ENCODE data around the gene TCHH.
"Not testable (repeated sequence)": the region's sequence is repeated elsewhere in the genome, so short reads cannot be mapped to it uniquely, and the experiment has no call there.

TCHH gene

GRCh38 chr1:152086760-152087159, 28.5 kb downstream of the TCHH start:
- TF ChIP-seq CTCF (IDR thresholded peaks at IDR 0.05; ENCODE audit: low read depth, low read length), result no peak
- no peak for TF ChIP-seq EZH2phosphoT487 (IDR thresholded peaks at IDR 0.05; ENCODE audit: low read depth)
- Histone ChIP-seq H3K27me3 (ENCODE audit: low read depth, low read length) (peaks cover 72% of the 10 kb centered on the region), H3K4me2 (ENCODE audit: low read length) (no peak overlapping the region), H4K20me1 (ENCODE audit: insufficient read depth, low read length) (no peaks in the 10 kb centered on the region), H3K9me3 (ENCODE audit: insufficient read depth, low read length) (no peaks in the 10 kb centered on the region), H3K27ac (ENCODE audit: low read length) (no peak overlapping the region), H2AFZ (ENCODE audit: low read depth, low read length) (no peak overlapping the region), H3K79me2 (ENCODE audit: low read length) (no peaks in the 10 kb centered on the region), H3K4me1 (ENCODE audit: low read length) (no peaks in the 10 kb centered on the region), H3K9ac (ENCODE audit: low read length) (no peak overlapping the region), H3K36me3 (replicated peaks; ENCODE audit: low read depth, low read length) (no peaks in the 10 kb centered on the region), H3K4me3 (ENCODE audit: low read length) (no peak overlapping the region)

- H3K4me3 ChIP-seq (ENCODE audit: low read length), result no peak overlapping the region
- H4K20me1 ChIP-seq (ENCODE audit: insufficient read depth, low read length), result no peaks in the 10 kb centered on the region
- H3K4me2 ChIP-seq (ENCODE audit: low read length), result no peak overlapping the region
- TF ChIP-seq EZH2phosphoT487 (IDR thresholded peaks at IDR 0.05; ENCODE audit: low read depth), result no peak
- no peak for TF ChIP-seq CTCF (IDR thresholded peaks at IDR 0.05; ENCODE audit: low read depth, low read length)
- H3K27ac ChIP-seq (ENCODE audit: low read length), result no peak overlapping the region
- H3K27me3 ChIP-seq (ENCODE audit: low read depth, low read length), result peaks cover 56% of the 10 kb centered on the region
- no peak overlapping the region for H2AFZ ChIP-seq (ENCODE audit: low read depth, low read length)
- H3K36me3 ChIP-seq (replicated peaks; ENCODE audit: low read depth, low read length), result no peaks in the 10 kb centered on the region
- no peaks in the 10 kb centered on the region for H3K9me3 ChIP-seq (ENCODE audit: insufficient read depth, low read length)
- no peaks in the 10 kb centered on the region for H3K79me2 ChIP-seq (ENCODE audit: low read length)
- no peak overlapping the region for H3K9ac ChIP-seq (ENCODE audit: low read length)
- H3K4me1 ChIP-seq (ENCODE audit: low read length), result no peaks in the 10 kb centered on the region
Observed at GRCh38 chr1:152084853-152085252, 30.4 kb downstream of the TCHH start.

DNA sequence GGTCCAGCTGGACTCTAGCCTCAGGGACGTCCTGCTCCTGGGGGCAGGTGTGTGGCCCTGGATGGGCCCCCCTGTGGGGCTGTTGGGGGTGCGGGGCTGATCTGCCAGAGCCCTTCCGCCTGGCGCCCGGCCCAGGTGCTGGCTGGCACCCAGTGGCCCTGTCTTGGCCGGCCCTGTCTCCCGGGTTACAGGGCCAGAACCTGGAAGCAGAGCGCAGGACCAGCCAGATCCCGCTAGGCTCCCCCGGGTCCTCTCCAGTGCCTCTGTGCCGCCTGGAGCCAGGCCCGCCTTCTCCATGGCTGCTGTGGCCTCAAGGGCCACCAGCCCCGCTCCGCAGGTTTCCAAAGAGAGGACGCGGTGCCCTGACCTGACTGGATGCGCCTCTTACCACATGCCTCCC, 34.2 kb downstream of the TCHH start:
- not testable (repeated sequence) for H3K27ac ChIP-seq (ENCODE audit: low read length); H3K79me2 ChIP-seq (ENCODE audit: low read length); H2AFZ ChIP-seq (ENCODE audit: low read depth, low read length); H3K4me1 ChIP-seq (ENCODE audit: low read length); H3K9ac ChIP-seq (ENCODE audit: low read length); H3K4me3 ChIP-seq (ENCODE audit: low read length); H3K9me3 ChIP-seq (ENCODE audit: insufficient read depth, low read length); H4K20me1 ChIP-seq (ENCODE audit: insufficient read depth, low read length); H3K36me3 ChIP-seq (replicated peaks; ENCODE audit: low read depth, low read length); H3K4me2 ChIP-seq (ENCODE audit: low read length)
- peaks cover 34% of the 10 kb centered on the region for H3K27me3 ChIP-seq (ENCODE audit: low read depth, low read length)

DNA sequence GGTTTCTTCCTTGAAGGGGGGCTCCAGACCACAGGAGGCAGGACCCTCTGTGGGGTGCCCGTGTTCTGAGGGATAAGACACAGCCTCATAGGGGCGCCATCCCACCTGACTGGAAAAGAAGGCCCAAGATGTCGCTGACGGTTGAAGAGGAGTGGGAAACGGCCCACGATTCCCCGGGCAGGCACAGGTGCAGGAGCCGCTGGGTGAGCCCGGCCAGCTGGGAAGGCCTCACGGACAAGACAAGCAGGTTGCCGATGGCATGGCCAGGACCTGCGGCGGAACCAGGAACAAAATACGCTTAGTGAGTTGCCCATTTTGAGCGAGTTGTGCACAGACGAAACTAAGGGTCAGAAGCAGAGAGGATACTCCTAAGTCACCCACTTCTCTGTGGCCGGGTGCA, 34.8 kb downstream of the TCHH start:
- H3K79me2 ChIP-seq (ENCODE audit: low read length); H3K27ac ChIP-seq (ENCODE audit: low read length); H3K4me1 ChIP-seq (ENCODE audit: low read length); H2AFZ ChIP-seq (ENCODE audit: low read depth, low read length); H3K4me3 ChIP-seq (ENCODE audit: low read length); H4K20me1 ChIP-seq (ENCODE audit: insufficient read depth, low read length); H3K4me2 ChIP-seq (ENCODE audit: low read length); H3K9ac ChIP-seq (ENCODE audit: low read length); H3K36me3 ChIP-seq (replicated peaks; ENCODE audit: low read depth, low read length); H3K9me3 ChIP-seq (ENCODE audit: insufficient read depth, low read length): not testable (repeated sequence)
- H3K27me3 ChIP-seq (ENCODE audit: low read depth, low read length), result peaks cover 35% of the 10 kb centered on the region

- Histone ChIP-seq H3K9me3 (ENCODE audit: insufficient read depth, low read length) (no peaks in the 10 kb centered on the region), H3K4me3 (ENCODE audit: low read length) (no peak overlapping the region), H3K4me2 (ENCODE audit: low read length) (no peak overlapping the region), H3K27ac (ENCODE audit: low read length) (no peak overlapping the region), H3K27me3 (ENCODE audit: low read depth, low read length) (peaks cover 38% of the 10 kb centered on the region), H3K9ac (ENCODE audit: low read length) (no peak overlapping the region), H2AFZ (ENCODE audit: low read depth, low read length) (no peak overlapping the region), H3K79me2 (ENCODE audit: low read length) (no peaks in the 10 kb centered on the region), H4K20me1 (ENCODE audit: insufficient read depth, low read length) (no peaks in the 10 kb centered on the region), H3K36me3 (replicated peaks; ENCODE audit: low read depth, low read length) (no peaks in the 10 kb centered on the region), H3K4me1 (ENCODE audit: low read length) (no peaks in the 10 kb centered on the region)
- TF ChIP-seq EZH2phosphoT487 (IDR thresholded peaks at IDR 0.05; ENCODE audit: low read depth), result no peak
- TF ChIP-seq CTCF (IDR thresholded peaks at IDR 0.05; ENCODE audit: low read depth, low read length), result no peak
Observed at GRCh38 chr1:152078831-152079441, 36.3 kb downstream of the TCHH start.

All from OCI-LY3 (cell line).